Progenitor cell of endocrine pancreas (in vitro differentiated cells): ENCODE measurements around the gene EIF4E2. TPM values are rescaled to one million over a fixed set of nuclear protein-coding genes. Genes with fewer than 3 reads are reported as not detected.

Experiments used
- DNase-seq: peaks from one replicate; pipeline ENCODE4 v3.0.0; 2021; ENCODE audit warnings: low spot score; ENCODE audit not compliant: unreplicated experiment
- H3K27ac Mint-ChIP-seq: 2 replicates; pipeline ENCODE4 v1.8.0; 2021; ENCODE audit warnings: mild to moderate bottlenecking, moderate library complexity, mixed read lengths
- H3K27me3 Mint-ChIP-seq: 2 replicates; pipeline ENCODE4 v1.8.0; 2021; ENCODE audit warnings: mixed read lengths
- H3K36me3 Mint-ChIP-seq: 2 replicates; pipeline ENCODE4 v1.8.0; 2022; ENCODE audit warnings: mixed read lengths; ENCODE audit not compliant: insufficient read depth
- H3K4me1 Mint-ChIP-seq: 2 replicates; pipeline ENCODE4 v1.8.0; 2021; ENCODE audit warnings: low read depth, mixed read lengths
- H3K4me3 Mint-ChIP-seq: 2 replicates; pipeline ENCODE4 v1.8.0; 2021; ENCODE audit warnings: low read depth, mild to moderate bottlenecking, moderate library complexity, mixed read lengths
- H3K9me3 Mint-ChIP-seq: 2 replicates; pipeline ENCODE4 v1.8.0; 2021; ENCODE audit warnings: low read depth, mixed read lengths
- total RNA-seq: library from RNA; stranded (reverse); gene quantifications from 2 replicates; pipeline ENCODE4 v1.2.1, GENCODE V29; 2021
- TF ChIP-seq, protein P1 (sequence below): fragments of 200-600 bp; sonication (generic); IDR thresholded peaks from one replicate; pipeline ENCODE4 v1.5.0; 2021; ENCODE audit warnings: antibody characterized with exemption, mild to moderate bottlenecking; ENCODE audit not compliant: unreplicated experiment

EIF4E2 gene
- total RNA-seq, 1 donor from 2014 or later = 81.9 TPM

GRCh38 chr2:232603283-232603682, 52.8 kb downstream of the EIF4E2 start:
- Mint-ChIP-seq H3K4me1 (no peaks in the 10 kb centered on the region), H3K9me3 (no peaks in the 10 kb centered on the region), H3K36me3 (no peaks in the 10 kb centered on the region), H3K27me3 (peaks cover 16% of the 10 kb centered on the region), H3K4me3 (no peak overlapping the region), H3K27ac (no peak overlapping the region)
- DNase-seq = no peak
- TF ChIP-seq, protein P1, sequence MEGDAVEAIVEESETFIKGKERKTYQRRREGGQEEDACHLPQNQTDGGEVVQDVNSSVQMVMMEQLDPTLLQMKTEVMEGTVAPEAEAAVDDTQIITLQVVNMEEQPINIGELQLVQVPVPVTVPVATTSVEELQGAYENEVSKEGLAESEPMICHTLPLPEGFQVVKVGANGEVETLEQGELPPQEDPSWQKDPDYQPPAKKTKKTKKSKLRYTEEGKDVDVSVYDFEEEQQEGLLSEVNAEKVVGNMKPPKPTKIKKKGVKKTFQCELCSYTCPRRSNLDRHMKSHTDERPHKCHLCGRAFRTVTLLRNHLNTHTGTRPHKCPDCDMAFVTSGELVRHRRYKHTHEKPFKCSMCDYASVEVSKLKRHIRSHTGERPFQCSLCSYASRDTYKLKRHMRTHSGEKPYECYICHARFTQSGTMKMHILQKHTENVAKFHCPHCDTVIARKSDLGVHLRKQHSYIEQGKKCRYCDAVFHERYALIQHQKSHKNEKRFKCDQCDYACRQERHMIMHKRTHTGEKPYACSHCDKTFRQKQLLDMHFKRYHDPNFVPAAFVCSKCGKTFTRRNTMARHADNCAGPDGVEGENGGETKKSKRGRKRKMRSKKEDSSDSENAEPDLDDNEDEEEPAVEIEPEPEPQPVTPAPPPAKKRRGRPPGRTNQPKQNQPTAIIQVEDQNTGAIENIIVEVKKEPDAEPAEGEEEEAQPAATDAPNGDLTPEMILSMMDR = no peak

DNA sequence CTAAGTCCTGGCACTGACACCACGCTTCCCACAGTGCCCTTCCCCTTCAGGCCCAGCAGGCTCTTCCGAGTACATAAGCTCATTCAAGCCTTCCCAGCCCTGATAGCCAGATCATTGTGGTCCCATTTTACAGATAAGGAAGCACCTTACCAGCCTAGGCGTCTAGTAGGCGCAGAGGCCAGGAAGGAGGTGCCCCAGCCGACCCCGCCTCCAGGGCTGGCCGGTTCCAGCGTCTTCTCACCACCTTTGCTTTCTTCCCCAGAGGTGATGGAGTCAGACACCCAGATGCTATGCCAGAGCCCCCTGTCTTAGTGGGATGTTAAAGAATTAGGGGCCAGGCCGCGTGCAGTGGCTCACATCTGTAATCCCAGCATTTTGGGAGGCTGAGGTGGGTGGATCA, 54.0 kb downstream of the EIF4E2 start:
- Mint-ChIP-seq H3K36me3 (no peaks in the 10 kb centered on the region), H3K4me1 (no peaks in the 10 kb centered on the region), H3K27ac (no peak overlapping the region), H3K9me3 (no peaks in the 10 kb centered on the region), H3K27me3 (peaks cover 16% of the 10 kb centered on the region), H3K4me3 (no peak overlapping the region)
- no peak for DNase-seq
- TF ChIP-seq, protein P1 = no peak

DNA sequence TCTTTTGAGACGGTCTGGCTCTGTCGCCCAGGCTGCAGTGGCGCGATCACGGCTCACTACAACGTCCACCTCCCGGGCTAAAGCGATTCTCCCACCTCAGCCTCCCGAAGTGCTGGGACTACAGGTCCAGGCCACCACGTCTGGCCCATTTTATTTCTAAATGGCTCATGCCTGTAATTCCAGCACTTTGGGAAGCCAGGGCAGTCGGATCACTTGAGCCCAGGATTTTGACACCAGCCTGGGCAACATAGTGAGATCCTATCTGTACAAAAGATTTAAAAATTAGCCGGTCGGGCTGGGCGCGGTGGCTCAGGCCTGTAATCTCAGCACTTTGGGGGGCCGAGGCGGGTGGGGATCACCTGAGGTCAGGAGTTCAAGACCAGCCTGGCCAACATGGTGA, 56.5 kb downstream of the EIF4E2 start:
- TF ChIP-seq, protein P1 = no peak
- Mint-ChIP-seq H3K27ac (no peak overlapping the region), H3K36me3 (no peaks in the 10 kb centered on the region), H3K27me3 (peaks cover 16% of the 10 kb centered on the region), H3K9me3 (no peaks in the 10 kb centered on the region), H3K4me1 (no peaks in the 10 kb centered on the region), H3K4me3 (no peak overlapping the region)
- DNase-seq = no peak

DNA sequence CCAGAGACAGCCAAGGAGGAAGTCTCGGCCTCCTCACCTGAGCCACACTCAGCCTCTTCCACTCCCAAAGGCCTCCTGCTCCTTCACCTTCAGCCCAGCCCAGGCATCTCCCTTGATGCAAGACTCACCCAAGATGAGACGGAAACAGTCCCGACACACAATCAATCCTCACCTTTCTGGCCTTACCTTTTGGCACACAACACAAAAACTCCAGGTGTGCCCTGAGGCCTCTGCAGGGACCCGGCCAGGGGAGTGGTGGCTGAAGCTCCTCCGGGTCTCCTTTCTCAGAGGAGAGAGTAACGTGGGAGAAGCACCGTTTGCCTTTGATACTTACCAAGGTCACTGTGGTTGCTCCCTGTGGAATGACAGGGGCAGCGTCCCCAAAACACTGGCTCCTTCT, 59.1 kb downstream of the EIF4E2 start:
- no peak for DNase-seq
- Mint-ChIP-seq H3K4me3 (no peak overlapping the region), H3K36me3 (no peaks in the 10 kb centered on the region), H3K9me3 (no peaks in the 10 kb centered on the region), H3K27me3 (peaks cover under 1% of the 10 kb centered on the region), H3K27ac (no peak overlapping the region), H3K4me1 (no peaks in the 10 kb centered on the region)
- TF ChIP-seq, protein P1 = no peak

- no peaks in the 10 kb centered on the region for H3K4me1 Mint-ChIP-seq
- H3K36me3 Mint-ChIP-seq = no peaks in the 10 kb centered on the region
- no peak for DNase-seq
- H3K27ac Mint-ChIP-seq = no peak overlapping the region
- H3K9me3 Mint-ChIP-seq = no peaks in the 10 kb centered on the region
- no peaks in the 10 kb centered on the region for H3K27me3 Mint-ChIP-seq
- TF ChIP-seq, protein P1 = no peak
- no peak overlapping the region for H3K4me3 Mint-ChIP-seq
Measured at GRCh38 chr2:232610081-232610480, 59.6 kb downstream of the EIF4E2 start.
